GM21717 (cell line): Measurements from ENCODE around the gene DAPK2.

Experiments used
- ATAC-seq: cut with Tn5 transposase; IDR thresholded peaks from one replicate; pipeline ENCODE4 v1.9.1; 2021; ENCODE audit warnings: mild to moderate bottlenecking, moderate library complexity; ENCODE audit not compliant: unreplicated experiment

Gene DAPK2

GRCh38 chr15:63874616-63875015 is 171.7 kb downstream of the DAPK2 start:
- ATAC-seq: no peak

DNA sequence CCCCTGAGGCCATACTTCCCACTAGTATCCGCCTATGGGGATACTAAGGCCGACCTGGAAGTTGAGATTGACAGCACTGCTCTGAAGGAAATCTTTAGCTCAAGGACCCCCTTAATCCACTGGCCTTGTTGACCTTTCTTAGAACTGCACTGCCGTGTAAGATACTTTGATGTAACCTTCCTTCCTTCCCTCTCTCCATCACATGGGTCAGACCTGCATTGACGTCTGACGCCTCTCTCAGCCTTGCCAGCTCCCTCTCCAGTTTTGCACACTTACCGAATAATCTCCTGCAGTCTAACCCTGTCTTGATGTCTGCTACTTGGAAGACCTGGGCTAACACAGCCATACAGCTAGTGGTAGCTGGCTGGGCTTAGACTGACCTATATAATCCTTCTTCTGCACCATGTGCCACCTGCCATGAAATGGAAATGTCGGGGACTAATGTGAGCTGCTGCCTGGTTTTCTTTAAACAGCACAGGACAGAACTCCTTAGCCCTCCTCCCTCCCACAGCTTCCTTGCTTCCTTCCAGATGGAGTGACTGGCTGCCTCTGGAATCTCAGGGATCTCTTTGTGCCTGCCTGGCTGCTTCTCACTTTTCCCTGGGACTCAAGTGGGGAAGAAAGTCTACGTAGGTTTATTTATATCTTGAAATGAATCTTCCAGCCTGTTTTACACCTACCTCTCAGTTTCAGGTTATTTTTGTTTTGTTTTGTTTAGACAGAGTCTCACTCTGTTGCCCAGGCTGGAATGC is 173.3 kb downstream of the DAPK2 start:
- no peak for ATAC-seq

GRCh38 chr15:63870487-63871209 is 175.6 kb downstream of the DAPK2 start:
- ATAC-seq: no peak

DNA sequence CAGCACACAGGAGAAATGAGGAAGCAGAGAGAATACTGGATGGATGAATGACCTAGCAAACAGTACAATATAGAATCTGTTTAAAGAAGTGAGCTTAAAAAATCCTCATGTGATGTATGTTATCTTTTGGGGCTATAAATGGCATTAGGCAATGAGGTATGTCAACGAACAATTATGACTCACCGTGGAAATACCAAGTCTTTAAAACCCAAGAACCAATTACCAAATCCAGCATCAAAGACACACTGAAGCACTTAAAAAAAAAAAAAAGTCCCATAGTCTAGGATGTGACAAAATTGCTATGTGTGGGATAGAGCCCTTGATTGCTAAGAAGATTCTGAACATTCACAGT is 176.3 kb downstream of the DAPK2 start:
- ATAC-seq: no peak

DNA sequence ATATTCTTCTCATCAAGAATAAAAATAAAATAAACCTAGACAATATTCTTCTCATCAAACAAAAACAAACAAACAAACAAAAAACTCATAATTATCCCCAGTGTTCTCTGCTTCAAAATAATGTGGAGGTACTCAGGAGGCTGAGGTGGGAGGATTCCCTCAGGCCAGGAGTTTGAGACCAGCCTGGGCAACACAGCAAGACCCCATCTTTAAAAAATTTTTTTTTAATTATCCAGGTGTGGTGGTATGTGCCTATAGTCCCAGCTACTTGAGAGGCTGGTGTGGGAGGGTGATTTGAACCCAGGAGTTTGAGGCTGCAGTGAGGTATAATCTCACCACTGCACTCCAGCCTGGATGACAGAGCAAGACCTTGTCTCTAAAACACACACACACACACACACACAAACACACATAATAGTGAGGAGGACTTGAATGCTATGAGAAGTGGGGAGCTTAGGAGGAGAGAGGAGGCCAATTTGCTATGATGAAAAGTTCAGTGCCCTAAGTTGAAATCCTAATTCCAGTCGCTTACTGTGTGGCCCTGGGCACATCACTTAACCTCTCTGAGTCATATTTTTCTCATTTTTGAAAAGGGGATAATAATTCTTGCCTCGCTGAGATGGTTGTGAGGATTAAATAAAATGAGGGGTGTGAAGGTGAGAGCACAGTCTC is 176.8 kb downstream of the DAPK2 start:
- ATAC-seq: no peak

DNA sequence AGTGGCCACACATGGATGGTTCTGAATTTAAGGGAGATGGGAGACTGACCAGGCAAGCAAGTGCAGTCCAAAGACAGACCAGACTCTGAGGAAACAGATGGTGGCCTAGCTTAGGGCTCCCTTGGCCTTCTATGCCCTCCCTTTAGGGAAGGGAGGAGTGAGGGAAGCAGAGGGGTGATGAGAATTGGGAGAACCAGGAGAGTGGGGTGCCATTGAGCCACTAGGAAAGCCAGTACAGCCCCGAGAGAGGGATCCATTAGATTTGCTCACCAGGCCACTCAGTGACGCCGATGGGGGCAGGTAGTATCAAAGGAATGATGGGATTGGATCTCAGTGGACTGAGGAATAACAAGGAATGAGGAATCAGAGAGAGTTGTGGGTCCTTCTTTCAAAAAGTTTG is 182.1 kb downstream of the DAPK2 start:
- no peak for ATAC-seq

DNA sequence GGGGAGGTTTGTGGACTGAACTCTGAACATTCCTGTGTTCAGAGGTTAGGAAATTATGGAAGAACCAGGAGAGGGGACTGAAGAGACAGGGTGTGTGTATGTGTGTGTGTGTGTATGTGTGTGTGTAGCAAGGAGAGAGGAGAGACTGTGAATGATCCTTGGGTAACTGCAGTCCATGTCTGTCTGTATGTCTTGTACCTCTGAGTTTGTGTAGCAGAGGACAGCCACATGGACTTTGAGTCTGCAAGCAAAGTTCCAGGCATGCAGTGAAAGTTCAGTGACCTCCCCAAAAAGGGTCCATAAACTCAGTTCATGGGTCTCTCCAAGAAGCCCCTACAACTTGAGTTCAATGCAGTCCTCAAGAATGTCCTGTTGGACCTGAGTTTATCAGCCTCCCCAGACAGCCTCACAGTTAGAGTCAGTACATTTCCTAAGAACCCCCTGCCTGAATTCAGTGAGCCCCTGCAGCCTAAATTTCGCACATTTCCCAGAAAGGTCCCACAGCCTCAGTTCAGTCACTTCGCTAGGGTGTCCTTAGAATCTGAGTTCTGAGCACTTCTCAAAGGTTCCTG is 184.3 kb downstream of the DAPK2 start:
- no peak for ATAC-seq

- no peak for ATAC-seq
These were observed 185.7 kb downstream of the DAPK2 start for GRCh38 chr15:63860555-63860954.

- ATAC-seq: no peak
These were observed 186.1 kb downstream of the DAPK2 start for GRCh38 chr15:63860155-63860554.

DNA sequence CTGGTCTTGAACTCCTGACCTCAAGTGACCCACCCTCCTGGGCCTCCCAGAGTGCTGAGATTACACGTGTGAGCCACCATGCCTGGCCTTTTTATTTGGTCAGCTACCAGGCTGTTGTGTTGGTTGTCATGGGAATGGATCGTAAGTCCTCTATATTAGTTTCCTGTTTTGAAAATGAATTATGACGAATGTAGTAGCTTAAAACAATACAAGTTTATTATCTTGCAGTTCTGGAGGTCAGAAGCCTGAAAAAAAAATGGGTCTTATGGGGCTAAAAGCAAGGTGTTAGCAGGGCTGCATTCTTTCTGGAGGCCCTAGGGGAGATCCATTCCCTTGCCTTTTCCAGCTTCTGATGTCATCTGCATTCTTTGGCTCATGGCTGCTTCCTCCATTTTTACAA is 187.4 kb downstream of the DAPK2 start:
- no peak for ATAC-seq

- no peak for ATAC-seq
These were observed 187.8 kb downstream of the DAPK2 start for GRCh38 chr15:63858448-63858847.

- ATAC-seq: no peak
These were observed 188.8 kb downstream of the DAPK2 start for GRCh38 chr15:63857461-63857856.
